GF-D8 (cell line): ENCODE data around the gene LRRC56.

ENCODE experiments used
- DNase-seq: peaks from one replicate; lab custom pipeline; 2025; lab: John Stamatoyannopoulos, UW

The LRRC56 gene

GRCh38 chr11:598005-598680 is 60.8 kb downstream of the LRRC56 start:
- no peak for DNase-seq

GRCh38 chr11:601573-602245 is 64.4 kb downstream of the LRRC56 start:
- DNase-seq: no peak

- no peak for DNase-seq
Measured at GRCh38 chr11:603154-603553, 65.8 kb downstream of the LRRC56 start.
